Skeletal muscle satellite cell (primary cell): ENCODE data around the gene TSPAN17.
"Not testable (repeated sequence)": the region's sequence is repeated elsewhere in the genome, so short reads cannot be mapped to it uniquely, and the experiment has no call there.

Experiments used
- H3K27me3 ChIP-seq: 2 replicates; pipeline ENCODE4 v1.7.0; 2013; ENCODE audit warnings: low read length; ENCODE audit not compliant: control insufficient read depth, insufficient read depth
- H3K36me3 ChIP-seq: 2 replicates; pipeline ENCODE4 v1.7.0; 2013; ENCODE audit warnings: mild to moderate bottlenecking, control low read depth, low read length; ENCODE audit not compliant: insufficient read depth
- H3K4me1 ChIP-seq: 2 replicates; pipeline ENCODE4 v1.7.0; 2013; ENCODE audit warnings: low read length; ENCODE audit not compliant: control insufficient read depth, insufficient read depth
- H3K4me2 ChIP-seq: 2 replicates; pipeline ENCODE4 v1.7.0; 2013; ENCODE audit warnings: mild to moderate bottlenecking, low read length
- H3K4me3 ChIP-seq: 2 replicates; pipeline ENCODE4 v1.7.0; 2013; ENCODE audit warnings: low read length
- H3K9ac ChIP-seq: 2 replicates; pipeline ENCODE4 v1.7.0; 2013; ENCODE audit warnings: mild to moderate bottlenecking, low read depth, low read length, moderate library complexity
- H3K9me3 ChIP-seq: replicated peaks from 2 replicates; pipeline ENCODE4 v1.7.0; 2013; ENCODE audit warnings: mild to moderate bottlenecking, control low read depth, low read length

Gene TSPAN17

DNA sequence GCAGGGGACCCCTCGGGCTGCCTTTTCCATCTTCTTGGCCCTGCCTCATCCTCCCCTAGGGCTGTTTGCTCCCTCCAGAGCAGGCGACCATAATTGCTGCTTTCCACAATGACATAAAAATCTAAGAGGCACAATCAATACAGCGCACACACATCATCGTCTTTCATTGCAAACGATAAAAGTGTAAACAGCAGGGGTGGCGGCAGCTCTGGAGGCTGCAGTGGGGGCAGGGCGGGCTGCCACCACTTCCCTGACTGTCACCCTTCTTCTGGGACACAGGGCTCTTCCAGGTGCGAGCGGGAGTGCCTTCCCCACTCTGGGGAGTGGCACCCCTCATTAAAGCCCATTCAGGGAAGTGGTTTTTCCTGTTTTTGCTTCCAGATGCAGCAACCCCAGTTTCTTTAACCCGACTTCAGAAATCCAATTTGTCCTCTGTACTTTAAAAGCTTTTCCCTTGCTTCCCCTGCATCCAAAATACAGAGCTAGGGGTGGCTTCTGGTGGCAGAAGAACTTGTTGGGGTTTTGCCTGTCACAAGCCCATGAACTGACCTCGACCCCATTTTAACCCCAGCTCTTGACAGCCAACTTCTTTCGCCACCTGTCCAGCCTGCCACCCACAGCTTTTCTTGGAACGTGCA is 45.7 kb downstream of the TSPAN17 start:
- Histone ChIP-seq H3K36me3 (no peaks in the 10 kb centered on the region), H3K4me2 (no peak overlapping the region), H3K9me3 (no peaks in the 10 kb centered on the region), H3K27me3 (peaks cover 79% of the 10 kb centered on the region), H3K4me3 (no peak overlapping the region), H3K4me1 (no peaks in the 10 kb centered on the region), H3K9ac (no peak overlapping the region)

DNA sequence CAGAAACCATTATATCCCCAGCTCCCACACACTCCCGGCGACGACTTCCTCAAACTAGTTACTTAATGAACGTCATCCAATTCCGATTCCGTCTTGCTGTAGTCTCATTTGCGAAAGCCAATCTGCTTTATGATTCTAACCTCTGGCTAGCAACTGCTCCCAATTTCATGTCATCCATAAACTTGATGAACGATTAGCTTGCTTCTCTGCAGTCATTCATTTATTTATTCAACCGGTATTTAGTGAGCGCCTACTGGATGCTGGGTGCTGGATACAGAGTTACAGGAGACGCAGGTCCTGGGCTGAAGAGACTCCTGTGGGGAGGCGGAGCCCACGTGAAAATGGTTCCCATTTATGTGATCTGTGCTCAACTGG is 46.2 kb downstream of the TSPAN17 start:
- Histone ChIP-seq H3K4me2 (no peak overlapping the region), H3K9ac (no peak overlapping the region), H3K9me3 (no peaks in the 10 kb centered on the region), H3K4me1 (no peaks in the 10 kb centered on the region), H3K4me3 (no peak overlapping the region), H3K27me3 (peaks cover 84% of the 10 kb centered on the region), H3K36me3 (no peaks in the 10 kb centered on the region)

DNA sequence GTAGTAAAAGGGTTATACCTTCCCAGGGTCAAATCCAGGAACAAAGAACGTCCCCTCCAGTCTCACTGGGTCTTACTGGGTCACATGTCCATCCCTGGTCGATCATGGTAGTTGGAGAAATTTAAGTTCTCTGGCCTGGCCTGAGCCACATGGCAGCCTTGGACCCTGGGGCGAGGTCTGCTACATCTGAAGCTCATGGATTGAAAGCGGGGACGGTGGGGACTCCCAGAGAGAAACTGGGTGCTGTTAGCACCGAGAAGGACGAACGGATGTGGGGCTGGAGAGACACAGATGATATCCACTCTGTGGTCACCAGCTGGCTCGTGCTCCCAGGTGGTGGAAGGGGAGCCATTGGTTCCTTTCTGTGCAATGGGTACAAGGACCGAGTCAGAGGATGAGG is 46.9 kb downstream of the TSPAN17 start:
- no peaks in the 10 kb centered on the region for H3K36me3 ChIP-seq
- no peak overlapping the region for H3K9ac ChIP-seq
- H3K4me1 ChIP-seq = no peaks in the 10 kb centered on the region
- H3K4me3 ChIP-seq = no peak overlapping the region
- H3K27me3 ChIP-seq = peaks cover 88% of the 10 kb centered on the region
- H3K9me3 ChIP-seq = no peaks in the 10 kb centered on the region
- H3K4me2 ChIP-seq = no peak overlapping the region

DNA sequence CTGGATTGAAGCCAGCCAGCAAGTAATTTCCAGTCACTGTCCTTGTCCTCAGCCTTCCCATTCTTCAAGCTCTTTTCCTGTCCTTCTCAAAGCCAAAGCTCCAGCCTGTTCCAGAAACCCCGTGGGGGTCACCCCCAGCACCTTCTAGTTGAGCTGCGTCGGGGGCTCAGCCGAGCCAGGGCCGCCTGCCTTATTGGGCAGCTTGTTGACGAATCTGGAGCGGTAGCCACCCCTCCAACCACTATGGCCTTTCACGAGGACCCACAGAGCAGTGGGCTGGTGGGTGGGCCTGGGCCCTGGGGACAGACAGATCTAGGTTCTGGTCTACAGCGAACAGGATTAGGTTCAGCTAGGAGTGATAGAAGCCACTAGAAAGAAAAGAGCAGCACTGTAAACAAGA is 47.3 kb downstream of the TSPAN17 start:
- Histone ChIP-seq H3K9ac (no peak overlapping the region), H3K4me1 (no peaks in the 10 kb centered on the region), H3K4me3 (no peak overlapping the region), H3K9me3 (no peaks in the 10 kb centered on the region), H3K36me3 (no peaks in the 10 kb centered on the region), H3K27me3 (peaks cover 85% of the 10 kb centered on the region), H3K4me2 (no peak overlapping the region)

DNA sequence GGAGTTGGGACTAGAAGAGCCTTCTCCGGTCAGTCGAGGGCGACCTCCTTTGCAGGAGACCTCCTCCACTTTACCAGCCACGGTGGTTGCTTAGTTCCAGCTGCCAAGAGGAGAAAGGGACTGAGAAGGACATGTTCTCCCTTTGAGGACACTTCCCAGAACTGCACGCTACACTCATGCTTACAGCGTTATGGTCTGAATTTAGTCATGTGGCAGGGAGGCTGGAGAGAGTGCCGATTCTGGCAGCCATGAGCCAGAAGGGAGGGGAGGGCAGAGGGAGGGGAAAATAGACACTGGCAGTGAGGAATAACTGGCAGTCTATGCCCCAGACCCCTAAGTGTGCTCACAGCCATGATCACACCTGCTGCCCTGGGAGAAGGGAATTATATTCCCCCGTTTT is 47.8 kb downstream of the TSPAN17 start:
- no peaks in the 10 kb centered on the region for H3K4me1 ChIP-seq
- no peak overlapping the region for H3K4me3 ChIP-seq
- no peaks in the 10 kb centered on the region for H3K36me3 ChIP-seq
- no peaks in the 10 kb centered on the region for H3K9me3 ChIP-seq
- no peak overlapping the region for H3K9ac ChIP-seq
- H3K4me2 ChIP-seq = no peak overlapping the region
- peaks cover 86% of the 10 kb centered on the region for H3K27me3 ChIP-seq

DNA sequence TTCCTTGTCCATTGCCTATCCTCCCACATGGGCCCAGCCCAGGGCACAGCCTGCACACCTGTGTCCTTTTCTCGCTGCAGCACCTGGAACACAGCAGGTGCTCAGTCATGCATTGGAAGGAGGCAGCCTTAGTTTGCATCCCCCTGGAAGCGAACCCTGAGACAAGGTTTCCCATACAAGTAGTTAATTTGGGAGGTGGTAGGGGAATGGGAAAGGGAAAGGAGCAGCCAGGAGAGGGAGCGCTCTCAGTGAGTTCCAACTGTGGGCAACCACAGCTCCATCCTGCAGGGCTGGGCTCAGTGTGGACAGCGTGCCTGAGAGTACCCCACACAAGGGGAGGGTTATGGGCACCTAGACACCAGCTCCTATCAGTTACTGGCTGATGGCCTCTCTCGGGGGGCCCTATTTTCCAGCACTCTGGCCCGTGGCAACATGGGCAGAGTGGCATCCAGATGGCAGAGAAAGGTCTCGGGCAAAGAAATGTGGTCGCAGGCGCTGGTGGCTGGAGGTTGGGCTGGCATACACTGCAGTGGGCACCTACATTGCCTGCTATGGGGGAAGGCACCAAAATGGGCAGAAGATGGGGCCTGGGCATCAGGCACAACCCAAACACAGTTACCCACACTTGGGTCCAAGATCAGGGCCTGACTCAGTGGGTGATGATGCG is 50.1 kb downstream of the TSPAN17 start:
- Histone ChIP-seq H3K4me2 (no peak overlapping the region), H3K4me1 (no peaks in the 10 kb centered on the region), H3K27me3 (peaks cover 84% of the 10 kb centered on the region)

DNA sequence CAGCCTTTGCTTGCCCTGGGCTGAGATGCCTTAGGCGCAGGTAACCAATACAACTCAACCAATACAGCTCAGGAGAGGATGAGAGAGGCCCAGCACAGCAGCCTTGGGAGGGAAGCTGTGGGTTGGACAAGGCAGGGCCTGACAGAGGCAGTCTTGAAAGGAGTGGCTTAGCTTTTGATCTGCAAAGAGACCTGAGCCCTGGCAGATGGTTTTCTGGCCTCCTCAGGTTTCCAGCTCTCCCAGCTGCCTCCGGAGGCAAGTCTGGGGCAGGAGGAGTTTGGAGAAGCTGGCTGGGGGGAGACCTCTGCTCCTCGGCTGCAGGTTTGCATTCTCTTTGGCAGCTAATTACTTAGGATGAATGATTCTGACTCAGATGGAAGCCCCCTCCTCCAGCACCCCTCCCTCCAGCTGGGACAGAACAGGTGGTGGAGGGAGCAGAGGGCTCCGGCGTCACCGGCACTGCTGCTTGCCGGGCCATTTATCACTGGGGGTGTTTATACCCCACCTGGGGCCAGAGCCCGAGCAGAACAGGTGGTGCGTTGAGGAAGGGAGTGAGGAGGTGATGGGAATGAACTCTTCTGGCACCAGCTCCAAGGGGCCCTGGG is 50.8 kb downstream of the TSPAN17 start:
- Histone ChIP-seq H3K4me3 (no peak overlapping the region), H3K9me3 (no peaks in the 10 kb centered on the region), H3K27me3 (peaks cover 78% of the 10 kb centered on the region), H3K4me2 (no peak overlapping the region), H3K9ac (no peak overlapping the region), H3K36me3 (no peaks in the 10 kb centered on the region), H3K4me1 (no peaks in the 10 kb centered on the region)

More for the DNA sequence above, 50.1 kb downstream of the TSPAN17 start:
- Histone ChIP-seq H3K9me3 (no peaks in the 10 kb centered on the region), H3K36me3 (no peaks in the 10 kb centered on the region), H3K4me3 (no peak overlapping the region), H3K9ac (no peak overlapping the region)

DNA sequence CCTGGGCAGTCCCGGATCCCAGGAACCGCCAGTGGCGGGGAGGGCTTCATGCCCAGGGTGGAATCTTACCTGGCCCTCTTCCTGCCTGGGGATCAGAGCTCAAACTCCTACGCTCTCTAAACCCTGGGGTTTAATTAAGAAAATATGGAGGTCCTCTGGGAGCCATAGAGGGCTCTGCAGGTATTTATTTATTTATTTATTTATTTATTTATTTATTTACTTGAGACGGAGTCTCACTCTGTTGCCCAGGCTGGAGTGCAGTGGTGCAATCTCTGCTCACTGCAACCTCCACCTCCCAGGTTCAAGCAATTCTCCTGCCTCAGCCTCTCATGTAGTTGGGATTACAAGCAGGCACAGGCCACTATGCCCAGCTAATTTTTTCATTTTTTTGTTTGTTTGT is 52.2 kb downstream of the TSPAN17 start:
- H3K9ac ChIP-seq, H3K4me2 ChIP-seq, H3K36me3 ChIP-seq, H3K4me1 ChIP-seq, H3K9me3 ChIP-seq, H3K4me3 ChIP-seq: not testable (repeated sequence)
- H3K27me3 ChIP-seq = peaks cover 71% of the 10 kb centered on the region

DNA sequence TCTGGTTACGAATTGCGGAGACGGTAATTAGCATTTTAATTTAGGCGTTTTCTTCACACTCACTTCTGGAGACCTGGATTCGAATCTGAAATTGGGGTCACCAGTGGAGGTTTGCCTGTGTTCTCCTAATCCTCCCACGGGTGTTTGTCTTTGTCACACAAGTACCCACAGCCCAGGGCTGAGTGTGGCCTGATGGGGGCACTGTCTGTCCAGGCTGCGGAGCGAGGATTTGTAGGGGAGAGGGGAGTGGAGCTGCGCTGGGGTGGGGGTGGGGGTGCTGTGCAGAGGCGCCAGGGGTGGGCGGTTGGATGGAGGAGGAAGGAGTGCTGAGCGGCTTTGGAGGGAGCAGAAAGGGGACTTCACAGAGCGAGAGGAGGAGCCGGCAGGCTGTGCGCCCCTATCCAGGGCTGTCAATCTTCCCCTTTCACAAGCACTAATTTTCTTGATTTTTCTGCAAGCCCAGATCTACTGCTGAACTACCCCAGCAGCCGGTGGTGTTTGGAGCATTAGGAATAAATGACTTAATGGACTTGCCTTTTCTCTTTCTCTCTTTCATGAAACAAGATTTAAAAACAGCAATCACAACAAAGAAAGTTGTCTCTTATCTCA is 53.1 kb downstream of the TSPAN17 start:
- Histone ChIP-seq H3K36me3 (no peaks in the 10 kb centered on the region), H3K9me3 (no peaks in the 10 kb centered on the region), H3K27me3 (peaks cover 69% of the 10 kb centered on the region)

DNA sequence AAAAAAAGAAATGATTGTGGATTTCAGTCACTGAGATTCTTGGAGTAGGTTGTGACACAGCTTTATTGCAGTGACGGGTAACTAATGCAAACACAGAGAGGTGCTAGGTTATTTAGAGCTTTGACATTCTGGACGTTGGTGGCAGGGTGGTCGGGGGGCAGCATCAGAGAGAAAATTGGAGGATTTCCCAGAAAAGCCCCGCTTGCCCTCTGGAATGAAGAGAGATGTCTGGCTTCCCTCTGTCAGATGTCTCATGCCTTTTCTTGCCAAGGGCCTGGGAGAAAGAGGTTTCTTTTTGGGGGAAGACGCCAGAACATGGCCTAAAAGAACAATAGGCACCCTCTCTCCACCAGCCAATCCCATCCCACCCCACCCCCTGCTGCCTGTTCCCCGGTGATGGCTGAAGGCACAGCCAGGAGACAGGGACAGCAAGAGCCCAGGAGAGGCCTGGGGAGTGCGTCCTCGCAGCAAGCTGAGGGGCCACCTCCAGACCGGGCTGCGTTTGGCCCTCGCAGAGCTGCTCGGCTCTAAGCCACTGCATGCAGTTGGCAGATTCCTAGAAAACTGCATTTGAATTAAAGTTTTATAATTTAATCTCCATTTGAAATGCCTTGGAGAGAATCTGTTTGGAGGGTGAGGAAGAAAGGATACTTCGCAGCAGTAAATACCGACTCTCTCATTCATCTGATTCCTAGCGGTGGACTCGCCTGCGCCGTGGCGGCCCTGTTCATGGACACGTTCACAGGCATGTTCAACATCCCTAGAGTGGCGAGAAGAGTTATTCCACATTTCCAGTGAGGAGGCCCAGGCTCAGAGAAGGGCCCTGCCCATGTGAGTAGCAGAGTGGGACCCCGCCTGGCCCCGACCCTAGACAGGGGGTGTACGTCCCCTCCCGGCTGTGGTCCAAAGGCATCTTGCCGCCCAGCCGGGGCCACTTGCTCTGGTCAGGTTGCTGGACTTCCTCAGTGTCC is 55.7 kb downstream of the TSPAN17 start:
- Histone ChIP-seq H3K36me3 (no peaks in the 10 kb centered on the region), H3K4me2 (no peak overlapping the region), H3K9ac (no peak overlapping the region), H3K9me3 (no peaks in the 10 kb centered on the region), H3K4me3 (no peak overlapping the region), H3K4me1 (no peaks in the 10 kb centered on the region), H3K27me3 (peaks cover 55% of the 10 kb centered on the region)

More for the DNA sequence above, 53.1 kb downstream of the TSPAN17 start:
- Histone ChIP-seq H3K4me1 (no peaks in the 10 kb centered on the region), H3K4me2 (no peak overlapping the region), H3K4me3 (no peak overlapping the region), H3K9ac (no peak overlapping the region)

DNA sequence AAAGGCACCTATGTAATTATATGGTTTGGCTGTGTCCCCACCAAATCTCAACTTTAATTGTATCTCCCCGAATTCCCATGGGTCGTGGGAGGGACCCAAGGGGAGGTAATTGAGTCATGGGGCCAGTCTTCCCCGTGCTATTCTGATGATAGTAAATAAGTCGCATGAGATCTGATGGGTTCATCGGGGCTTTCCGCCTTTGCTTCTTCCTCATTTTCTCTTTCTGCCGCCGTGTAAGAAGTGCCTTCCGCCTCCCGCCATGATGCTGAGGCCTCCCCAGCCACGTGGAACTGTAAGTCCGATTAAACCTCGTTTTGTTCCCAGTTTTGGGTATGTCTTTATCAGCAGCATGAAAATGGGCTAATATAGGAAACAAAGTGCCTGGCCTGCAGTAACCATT is 56.6 kb downstream of the TSPAN17 start:
- H3K4me1 ChIP-seq = no peaks in the 10 kb centered on the region
- H3K9me3 ChIP-seq = no peaks in the 10 kb centered on the region
- no peaks in the 10 kb centered on the region for H3K36me3 ChIP-seq
- H3K27me3 ChIP-seq = peaks cover 56% of the 10 kb centered on the region
- no peak overlapping the region for H3K9ac ChIP-seq
- no peak overlapping the region for H3K4me3 ChIP-seq
- no peak overlapping the region for H3K4me2 ChIP-seq
